SK-N-SH treated with all-trans-retinoic acid at 6 μM for 48 hours (cell line): ENCODE data around the gene ELK1.

Source experiments
- ATAC-seq: fragments of 200-7000 bp; cut with Tn5 transposase; 3 replicates; pipeline ENCODE4 v1.9.1; 2020; ENCODE audit warnings: mild to moderate bottlenecking, moderate library complexity
- ARNTL ChIP-seq: fragments of 450-650 bp; formaldehyde crosslinking; IDR thresholded peaks from 2 replicates; pipeline ENCODE4 v1.5.0; 2020; ENCODE audit warnings: low read depth, mild to moderate bottlenecking, moderate library complexity, borderline replicate concordance
- BACH2 ChIP-seq: fragments of 250-450 bp; sonication (Bioruptor Pico); IDR thresholded peaks from 2 replicates; pipeline ENCODE4 v1.9.0; 2021; ENCODE audit warnings: mild to moderate bottlenecking, borderline replicate concordance
- CREB5 ChIP-seq: fragments of 250-450 bp; sonication (Bioruptor Pico); IDR thresholded peaks from 2 replicates; pipeline ENCODE4 v1.5.1; 2020; ENCODE audit warnings: low read depth, mild to moderate bottlenecking, moderate library complexity
- CSDC2 ChIP-seq: fragments of 250-450 bp; sonication (Bioruptor Pico); IDR thresholded peaks from 2 replicates; pipeline ENCODE4 v1.5.0; 2020; ENCODE audit warnings: mild to moderate bottlenecking, moderate library complexity
- CSRNP3 ChIP-seq: fragments of 250-450 bp; sonication (Bioruptor Pico); IDR thresholded peaks from 2 replicates; pipeline ENCODE4 v1.5.1; 2021; ENCODE audit warnings: mild to moderate bottlenecking, moderate library complexity
- ESRRG ChIP-seq: fragments of 250-450 bp; sonication (Bioruptor Pico); IDR thresholded peaks from 2 replicates; pipeline ENCODE4 v1.6.1; 2021; ENCODE audit warnings: mild to moderate bottlenecking
- GLIS3 ChIP-seq: fragments of 250-450 bp; sonication (Bioruptor Pico); IDR thresholded peaks from 2 replicates; pipeline ENCODE4 v1.5.0; 2020; ENCODE audit warnings: mild to moderate bottlenecking, moderate library complexity
- ISL1 ChIP-seq: fragments of 250-450 bp; sonication (Bioruptor Pico); IDR thresholded peaks from 2 replicates; pipeline ENCODE4 v2.1.2; 2022; ENCODE audit warnings: mild to moderate bottlenecking, moderate library complexity
- OSR1 ChIP-seq: fragments of 250-450 bp; sonication (Bioruptor Pico); IDR thresholded peaks from 2 replicates; pipeline ENCODE4 v1.8.0; 2022; ENCODE audit warnings: moderate library complexity, mild to moderate bottlenecking, inconsistent platforms
- PATZ1 ChIP-seq: fragments of 250-450 bp; sonication (Bioruptor Pico); IDR thresholded peaks from 2 replicates; pipeline ENCODE4 v1.8.0; 2020; ENCODE audit warnings: mild to moderate bottlenecking, moderate library complexity, borderline replicate concordance
- POU6F1 ChIP-seq: fragments of 250-450 bp; sonication (Bioruptor Pico); IDR thresholded peaks from 2 replicates; pipeline ENCODE4 v1.8.0; 2021; ENCODE audit warnings: low read depth, mild to moderate bottlenecking, moderate library complexity, borderline replicate concordance
- RARB ChIP-seq: fragments of 250-450 bp; sonication (Bioruptor Pico); IDR thresholded peaks from 2 replicates; pipeline ENCODE4 v1.8.0; 2021; ENCODE audit warnings: mild to moderate bottlenecking, moderate library complexity
- SNAI2 ChIP-seq: fragments of 250-450 bp; sonication (Bioruptor Pico); IDR thresholded peaks from 2 replicates; pipeline ENCODE4 v1.5.0; 2020; ENCODE audit warnings: mild to moderate bottlenecking, moderate library complexity
- TCF4 ChIP-seq: fragments of 250-450 bp; sonication (Bioruptor Pico); IDR thresholded peaks from 2 replicates; pipeline ENCODE4 v1.8.0; 2021; ENCODE audit warnings: mild to moderate bottlenecking, moderate library complexity, borderline replicate concordance
- TOX ChIP-seq: fragments of 250-450 bp; sonication (Bioruptor Pico); IDR thresholded peaks from 2 replicates; pipeline ENCODE4 v1.8.0; 2021; ENCODE audit warnings: mild to moderate bottlenecking, moderate library complexity, borderline replicate concordance
- ZFP3 ChIP-seq: fragments of 250-450 bp; sonication (Bioruptor Pico); IDR thresholded peaks from 2 replicates; pipeline ENCODE4 v1.5.0; 2020; ENCODE audit warnings: mild to moderate bottlenecking, moderate library complexity
- ZFP30 ChIP-seq: fragments of 450-650 bp; formaldehyde crosslinking; IDR thresholded peaks from 2 replicates; pipeline ENCODE4 v1.5.0; 2022; ENCODE audit warnings: mild to moderate bottlenecking, moderate library complexity
- ZNF565 ChIP-seq: fragments of 450-650 bp; formaldehyde crosslinking; conservative IDR thresholded peaks from 2 replicates; pipeline ENCODE4 v1.5.0; 2020; ENCODE audit warnings: low read depth, mild to moderate bottlenecking, moderate library complexity
- ZNF70 ChIP-seq: fragments of 450-650 bp; formaldehyde crosslinking; IDR thresholded peaks from 2 replicates; pipeline ENCODE4 v1.5.0; 2020; ENCODE audit warnings: mild to moderate bottlenecking, moderate library complexity
- ZNF8 ChIP-seq: fragments of 450-650 bp; formaldehyde crosslinking; IDR thresholded peaks from 2 replicates; pipeline ENCODE4 v1.5.0; 2020; ENCODE audit warnings: mild to moderate bottlenecking, moderate library complexity

ELK1 gene

GRCh38 chrX:47593522-47593921 is 56.8 kb downstream of the ELK1 start (continued):
- no peak for TF ChIP-seq CREB5
- no peak for TF ChIP-seq TCF4 (CRISPR knock-in tag)
- no peak for TF ChIP-seq POU6F1 (CRISPR knock-in tag)

- TF ChIP-seq POU6F1 (CRISPR knock-in tag): no peak
- TF ChIP-seq RARB: no peak
- no peak for TF ChIP-seq ARNTL (CRISPR knock-in tag)
- no peak for TF ChIP-seq ZNF565 (CRISPR knock-in tag)
- TF ChIP-seq GLIS3: no peak
- no peak for TF ChIP-seq SNAI2 (CRISPR knock-in tag)
- no peak for TF ChIP-seq OSR1 (CRISPR knock-in tag)
- TF ChIP-seq TOX: no peak
- no peak for TF ChIP-seq ZFP30 (CRISPR knock-in tag)
- no peak for TF ChIP-seq TCF4 (CRISPR knock-in tag)
- TF ChIP-seq BACH2 (CRISPR knock-in tag): no peak
- TF ChIP-seq ZFP3: no peak
- no peak for ATAC-seq
These were observed 59.4 kb downstream of the ELK1 start for GRCh38 chrX:47590984-47591383.

- ATAC-seq: no peak; the same call in 2 of the 3 replicates
- no peak for TF ChIP-seq GLIS3
- TF ChIP-seq ZFP3: no peak
- no peak for TF ChIP-seq ESRRG (CRISPR knock-in tag)
- TF ChIP-seq ZFP30 (CRISPR knock-in tag): no peak
- TF ChIP-seq OSR1 (CRISPR knock-in tag): no peak
- TF ChIP-seq CSDC2 (CRISPR knock-in tag): no peak
These were observed 62.2 kb downstream of the ELK1 start for GRCh38 chrX:47587906-47588735.

GRCh38 chrX:47587091-47587891 is 63.1 kb downstream of the ELK1 start:
- TF ChIP-seq CSDC2 (CRISPR knock-in tag): no peak
- no peak for TF ChIP-seq TCF4 (CRISPR knock-in tag)
- no peak for TF ChIP-seq ZFP3
- no peak for TF ChIP-seq ESRRG (CRISPR knock-in tag)
- no peak for TF ChIP-seq ZFP30 (CRISPR knock-in tag)
- TF ChIP-seq PATZ1 (CRISPR knock-in tag): no peak
- TF ChIP-seq SNAI2 (CRISPR knock-in tag): no peak
- no peak for TF ChIP-seq BACH2 (CRISPR knock-in tag)
- no peak for TF ChIP-seq ZNF70
- no peak for TF ChIP-seq ZNF8 (CRISPR knock-in tag)
- TF ChIP-seq ARNTL (CRISPR knock-in tag): no peak
- no peak for TF ChIP-seq OSR1 (CRISPR knock-in tag)
- no peak for TF ChIP-seq ISL1
- TF ChIP-seq RARB: no peak
- TF ChIP-seq CSRNP3 (CRISPR knock-in tag): no peak
- TF ChIP-seq ZNF565 (CRISPR knock-in tag): no peak
- TF ChIP-seq TOX: no peak
- no peak for ATAC-seq
